GM12891 (cell line): ENCODE results near the gene AXIN1.

Experiments used
- POLR2A ChIP-seq: IDR thresholded peaks from 2 replicates; pipeline ENCODE4 v1.6.1; 2011; ENCODE audit warnings: low read depth, low read length, control low read depth
- POLR2AphosphoS5 ChIP-seq: IDR thresholded peaks from 2 replicates; pipeline ENCODE4 v1.6.1; 2011; ENCODE audit warnings: low read depth, low read length, control low read depth
- SPI1 ChIP-seq: IDR thresholded peaks from 2 replicates; pipeline ENCODE4 v1.6.1; 2011; ENCODE audit warnings: low read depth, low read length, control low read depth

GRCh38 chr16:318628-319027, 33.9 kb downstream of the AXIN1 start:
- TF ChIP-seq SPI1 (no peak), POLR2A (no peak), POLR2AphosphoS5 (no peak)
